ENCODE data around the gene SOAT2.

GRCh38 chr12:53127169-53127568, 23.9 kb downstream of the SOAT2 start:
- TF ChIP-seq MAFK (IDR thresholded peaks at IDR 0.05; ENCODE audit: low read depth, low read length) (peak; percentile 85), MXI1 (IDR thresholded peaks at IDR 0.05; ENCODE audit: borderline replicate concordance, low read depth, low read length) (no peak), CTCF (conservative IDR thresholded peaks at IDR 0.05; ENCODE audit: low read depth, low read length) (no peak)
